ENCODE results near the gene NEK3. TPM values are rescaled to one million over a fixed set of nuclear protein-coding genes. Genes with fewer than 3 reads are reported as not detected.
"Not testable (repeated sequence)": the region's sequence is repeated elsewhere in the genome, so short reads cannot be mapped to it uniquely, and the experiment has no call there.

Gene NEK3, protein sequence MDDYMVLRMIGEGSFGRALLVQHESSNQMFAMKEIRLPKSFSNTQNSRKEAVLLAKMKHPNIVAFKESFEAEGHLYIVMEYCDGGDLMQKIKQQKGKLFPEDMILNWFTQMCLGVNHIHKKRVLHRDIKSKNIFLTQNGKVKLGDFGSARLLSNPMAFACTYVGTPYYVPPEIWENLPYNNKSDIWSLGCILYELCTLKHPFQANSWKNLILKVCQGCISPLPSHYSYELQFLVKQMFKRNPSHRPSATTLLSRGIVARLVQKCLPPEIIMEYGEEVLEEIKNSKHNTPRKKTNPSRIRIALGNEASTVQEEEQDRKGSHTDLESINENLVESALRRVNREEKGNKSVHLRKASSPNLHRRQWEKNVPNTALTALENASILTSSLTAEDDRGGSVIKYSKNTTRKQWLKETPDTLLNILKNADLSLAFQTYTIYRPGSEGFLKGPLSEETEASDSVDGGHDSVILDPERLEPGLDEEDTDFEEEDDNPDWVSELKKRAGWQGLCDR
- total RNA-seq (21.1 TPM), polyA plus RNA-seq (ENCODE audit: insufficient read depth, low read depth, low replicate concordance) (17.4 TPM)
- long read RNA-seq, donor 1, partial matches to known transcripts = 0 of 1 reads
- long read RNA-seq, donor 1, other reads (novel, unspliced or antisense) = 0 of 1 reads
- long read RNA-seq, donor 2, partial matches to known transcripts = 0 of 2 reads
- long read RNA-seq, donor 2, other reads (novel, unspliced or antisense) = 0 of 2 reads
- long read RNA-seq, donor 3, partial matches to known transcripts = 0 of 2 reads
- long read RNA-seq, donor 3, other reads (novel, unspliced or antisense) = 0 of 2 reads
- long read RNA-seq, donor 4, partial matches to known transcripts = 0 of 1 reads
- long read RNA-seq, donor 4, other reads (novel, unspliced or antisense) = 0 of 1 reads
- long read RNA-seq, donor 5 = 0 reads
- long read RNA-seq, donor 6 = 0 reads
- long read RNA-seq, donor 7, partial matches to known transcripts = 2 of 8 reads
- long read RNA-seq, donor 7, other reads (novel, unspliced or antisense) = 2 of 8 reads
- long read RNA-seq, donor 8, partial matches to known transcripts = 0 of 1 reads
- long read RNA-seq, donor 8, other reads (novel, unspliced or antisense) = 0 of 1 reads
- long read RNA-seq, donor 9 = 0 reads
- long read RNA-seq, donor 10 = 0 reads

DNA sequence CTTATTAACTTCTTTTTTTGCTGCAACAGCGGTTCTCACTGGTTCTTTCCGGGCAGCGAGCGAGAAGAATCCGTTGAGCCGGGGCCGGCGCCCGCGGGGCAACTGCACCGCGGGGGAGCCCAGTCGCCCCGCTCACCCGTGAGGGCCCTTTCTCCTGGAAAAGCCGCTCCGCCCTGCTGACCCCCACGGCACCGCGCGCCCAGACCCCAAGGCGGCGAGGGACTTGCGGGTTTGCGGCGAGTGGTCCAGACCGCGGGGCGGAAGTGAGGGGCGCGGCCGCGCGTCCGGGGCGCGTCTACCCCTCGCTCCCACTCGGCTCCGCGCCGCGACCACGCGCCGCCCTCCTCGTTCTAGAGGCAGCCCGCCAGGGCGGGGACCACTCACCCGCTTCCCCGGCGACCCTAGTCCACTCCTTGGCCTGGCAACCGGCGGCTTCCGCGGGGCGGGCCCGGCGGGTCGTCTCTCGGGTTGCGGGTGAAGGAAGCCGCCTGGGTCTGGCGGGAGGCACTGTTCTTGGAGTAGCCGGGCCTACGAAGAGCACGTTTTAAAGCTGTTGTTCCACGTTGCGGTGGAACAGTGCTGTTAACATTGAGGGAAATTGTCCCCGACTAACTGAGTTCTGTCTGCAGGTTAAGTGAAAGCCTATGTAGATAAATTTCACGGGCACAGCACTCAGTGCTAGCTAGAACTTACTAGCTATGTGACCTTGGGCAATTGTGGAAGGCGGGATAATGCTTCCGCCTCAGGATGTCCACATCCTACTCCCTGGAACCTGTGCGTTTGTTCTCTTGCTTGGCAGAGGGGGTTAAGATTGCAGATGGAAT lies at the start of gene NEK3:
NEK3 (minus strand) TSS at position 439 of the 824 bp plus-strand sequence. CDS start 3,406 bp downstream, outside the sequence.
- TF ChIP-seq, protein P1, sequence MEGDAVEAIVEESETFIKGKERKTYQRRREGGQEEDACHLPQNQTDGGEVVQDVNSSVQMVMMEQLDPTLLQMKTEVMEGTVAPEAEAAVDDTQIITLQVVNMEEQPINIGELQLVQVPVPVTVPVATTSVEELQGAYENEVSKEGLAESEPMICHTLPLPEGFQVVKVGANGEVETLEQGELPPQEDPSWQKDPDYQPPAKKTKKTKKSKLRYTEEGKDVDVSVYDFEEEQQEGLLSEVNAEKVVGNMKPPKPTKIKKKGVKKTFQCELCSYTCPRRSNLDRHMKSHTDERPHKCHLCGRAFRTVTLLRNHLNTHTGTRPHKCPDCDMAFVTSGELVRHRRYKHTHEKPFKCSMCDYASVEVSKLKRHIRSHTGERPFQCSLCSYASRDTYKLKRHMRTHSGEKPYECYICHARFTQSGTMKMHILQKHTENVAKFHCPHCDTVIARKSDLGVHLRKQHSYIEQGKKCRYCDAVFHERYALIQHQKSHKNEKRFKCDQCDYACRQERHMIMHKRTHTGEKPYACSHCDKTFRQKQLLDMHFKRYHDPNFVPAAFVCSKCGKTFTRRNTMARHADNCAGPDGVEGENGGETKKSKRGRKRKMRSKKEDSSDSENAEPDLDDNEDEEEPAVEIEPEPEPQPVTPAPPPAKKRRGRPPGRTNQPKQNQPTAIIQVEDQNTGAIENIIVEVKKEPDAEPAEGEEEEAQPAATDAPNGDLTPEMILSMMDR (IDR thresholded peaks at IDR 0.05; ENCODE audit: borderline replicate concordance, extremely low read depth, insufficient read depth) = no peak
- H3K27ac ChIP-seq (ENCODE audit: low read depth in 2 of 2, low read length in 2 of 2) = peak within 1 kb of the TSS; percentile 67 to 77
- H3K9ac ChIP-seq (ENCODE audit: low read length in 3 of 3) = peak within 1 kb of the TSS; percentile 23 to 76 (median 71)
- H3K36me3 ChIP-seq (ENCODE audit: control insufficient read depth in 2 of 3, insufficient read depth in 3 of 3, low read length in 3 of 3) = no peaks in the 10 kb centered on the region
- H3K4me1 ChIP-seq (ENCODE audit: control insufficient read depth in 2 of 3, insufficient read depth in 2 of 3, low read depth in 1 of 3, low read length in 3 of 3) = peaks cover 2 to 12% (median 5%) of the 10 kb centered on the region in 3 donors
- peak within 1 kb of the TSS; percentile 61 to 83 (median 73) for H3K4me3 ChIP-seq (ENCODE audit: low read length in 3 of 3)
- no peaks in the 10 kb centered on the region for H3K27me3 ChIP-seq (ENCODE audit: control insufficient read depth, insufficient read depth, low read length)
- intact Hi-C loops (cut with DNase I) = no loop called here
- DNase-seq (peak; percentile 85 to 94 (median 88)), FAIRE-seq (no peak)
- H3K9me3 ChIP-seq (ENCODE audit: control insufficient read depth in 2 of 3, insufficient read depth in 1 of 3, low read length in 3 of 3) = no peaks in the 10 kb centered on the region

DNA sequence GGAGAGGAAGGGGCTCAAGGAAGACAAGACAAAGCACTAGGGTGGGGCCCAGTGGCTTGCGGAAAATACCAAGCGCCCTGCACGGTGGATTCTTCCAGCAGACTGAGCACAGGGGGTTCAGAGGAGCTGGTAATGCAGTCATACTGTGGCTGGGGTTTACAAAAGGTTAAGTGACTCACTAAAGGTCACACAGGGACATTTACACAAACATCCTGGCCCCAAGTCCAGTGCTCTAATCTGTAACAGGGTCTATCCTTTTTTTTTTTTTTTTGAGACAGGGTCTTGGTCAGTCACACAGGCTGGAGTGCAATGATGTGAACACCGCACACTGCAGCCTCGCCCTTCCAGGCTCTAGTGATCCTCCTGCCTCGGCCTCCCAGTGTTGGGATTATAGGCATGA lies 49.0 kb upstream of the NEK3 start:
- H3K4me1 ChIP-seq (ENCODE audit: control insufficient read depth in 2 of 3, insufficient read depth in 2 of 3, low read depth in 1 of 3, low read length in 3 of 3); intact Hi-C loops (cut with DNase I); H3K9ac ChIP-seq (ENCODE audit: low read length in 3 of 3); H3K27me3 ChIP-seq (ENCODE audit: control insufficient read depth, insufficient read depth, low read length); H3K9me3 ChIP-seq (ENCODE audit: control insufficient read depth in 2 of 3, insufficient read depth in 1 of 3, low read length in 3 of 3); DNase-seq; FAIRE-seq; H3K27ac ChIP-seq (ENCODE audit: low read depth in 2 of 2, low read length in 2 of 2); H3K36me3 ChIP-seq (ENCODE audit: control insufficient read depth in 2 of 3, insufficient read depth in 3 of 3, low read length in 3 of 3); H3K4me3 ChIP-seq (ENCODE audit: low read length in 3 of 3): not testable (repeated sequence)

DNA sequence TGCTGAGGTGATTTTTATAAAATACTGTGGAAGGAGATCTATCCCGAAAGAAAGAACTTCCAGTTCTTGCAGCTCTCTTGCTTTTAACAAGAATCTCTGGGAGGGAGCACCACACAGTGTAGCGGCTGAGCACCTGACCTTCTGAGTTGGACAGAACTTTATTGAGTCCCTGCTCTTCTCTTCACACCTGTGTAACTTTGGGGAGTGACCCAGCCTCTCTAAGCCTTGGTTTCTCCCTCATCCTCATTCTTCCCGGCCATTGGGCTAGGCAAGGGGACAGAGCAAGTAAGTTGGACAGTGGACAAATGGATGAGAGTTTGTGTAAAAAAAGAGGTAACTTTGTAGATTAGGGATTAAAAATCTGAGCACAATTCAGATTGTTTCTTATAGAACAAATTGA lies 48.5 kb upstream of the NEK3 start:
- H3K36me3 ChIP-seq (ENCODE audit: control insufficient read depth in 2 of 3, insufficient read depth in 3 of 3, low read length in 3 of 3); DNase-seq; FAIRE-seq; H3K27me3 ChIP-seq (ENCODE audit: control insufficient read depth, insufficient read depth, low read length); H3K9ac ChIP-seq (ENCODE audit: low read length in 3 of 3); H3K27ac ChIP-seq (ENCODE audit: low read depth in 2 of 2, low read length in 2 of 2); H3K4me1 ChIP-seq (ENCODE audit: control insufficient read depth in 2 of 3, insufficient read depth in 2 of 3, low read depth in 1 of 3, low read length in 3 of 3); H3K4me3 ChIP-seq (ENCODE audit: low read length in 3 of 3); intact Hi-C loops (cut with DNase I); H3K9me3 ChIP-seq (ENCODE audit: control insufficient read depth in 2 of 3, insufficient read depth in 1 of 3, low read length in 3 of 3): not testable (repeated sequence)

DNA sequence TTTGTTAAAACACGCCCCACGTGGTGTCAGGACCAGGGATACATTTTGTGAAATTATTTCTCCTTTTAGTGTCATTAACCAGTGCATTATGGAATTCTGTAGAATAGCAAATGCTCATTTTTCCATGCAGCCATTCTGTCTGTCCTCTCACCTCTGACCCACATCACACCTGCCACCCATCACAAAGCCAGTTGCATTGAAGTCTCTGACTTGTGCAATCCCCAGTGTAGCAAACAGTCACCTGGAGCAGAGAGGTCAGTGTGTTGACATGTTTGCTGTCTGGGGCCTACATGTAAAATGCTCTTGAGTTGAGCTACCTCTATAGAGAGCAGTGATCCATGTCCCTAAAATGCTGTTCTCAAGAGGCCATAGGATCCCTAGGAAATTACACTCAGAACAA lies 47.9 kb upstream of the NEK3 start:
- H3K9ac ChIP-seq (ENCODE audit: low read length in 3 of 3); H3K27ac ChIP-seq (ENCODE audit: low read depth in 2 of 2, low read length in 2 of 2); H3K4me1 ChIP-seq (ENCODE audit: control insufficient read depth in 2 of 3, insufficient read depth in 2 of 3, low read depth in 1 of 3, low read length in 3 of 3); H3K9me3 ChIP-seq (ENCODE audit: control insufficient read depth in 2 of 3, insufficient read depth in 1 of 3, low read length in 3 of 3); H3K4me3 ChIP-seq (ENCODE audit: low read length in 3 of 3); FAIRE-seq; intact Hi-C loops (cut with DNase I); H3K27me3 ChIP-seq (ENCODE audit: control insufficient read depth, insufficient read depth, low read length); H3K36me3 ChIP-seq (ENCODE audit: control insufficient read depth in 2 of 3, insufficient read depth in 3 of 3, low read length in 3 of 3); DNase-seq: not testable (repeated sequence)

DNA sequence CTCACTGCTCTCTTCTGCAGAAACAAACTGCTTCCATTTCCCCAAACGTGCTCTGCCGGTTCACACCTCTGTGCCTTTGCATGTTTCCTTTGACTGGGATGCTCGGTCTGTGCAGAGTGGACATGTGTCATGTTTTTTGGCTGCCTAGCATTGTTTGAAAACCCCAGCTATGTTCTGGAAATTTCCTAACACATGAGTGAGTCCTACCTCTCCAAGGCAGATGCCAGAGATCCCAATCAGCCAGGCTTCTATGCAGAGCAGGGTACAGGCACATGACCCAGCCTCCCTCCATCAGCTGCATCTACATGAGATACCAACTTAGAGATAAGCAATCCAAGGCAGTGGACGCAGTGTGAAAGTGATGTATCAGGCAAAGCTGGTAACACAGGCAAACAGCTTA lies 45.1 kb upstream of the NEK3 start:
- H3K4me1 ChIP-seq (ENCODE audit: control insufficient read depth in 2 of 3, insufficient read depth in 2 of 3, low read depth in 1 of 3, low read length in 3 of 3); H3K27me3 ChIP-seq (ENCODE audit: control insufficient read depth, insufficient read depth, low read length); H3K4me3 ChIP-seq (ENCODE audit: low read length in 3 of 3); H3K36me3 ChIP-seq (ENCODE audit: control insufficient read depth in 2 of 3, insufficient read depth in 3 of 3, low read length in 3 of 3); H3K9ac ChIP-seq (ENCODE audit: low read length in 3 of 3); FAIRE-seq; H3K9me3 ChIP-seq (ENCODE audit: control insufficient read depth in 2 of 3, insufficient read depth in 1 of 3, low read length in 3 of 3); intact Hi-C loops (cut with DNase I); H3K27ac ChIP-seq (ENCODE audit: low read depth in 2 of 2, low read length in 2 of 2); DNase-seq: not testable (repeated sequence)

DNA sequence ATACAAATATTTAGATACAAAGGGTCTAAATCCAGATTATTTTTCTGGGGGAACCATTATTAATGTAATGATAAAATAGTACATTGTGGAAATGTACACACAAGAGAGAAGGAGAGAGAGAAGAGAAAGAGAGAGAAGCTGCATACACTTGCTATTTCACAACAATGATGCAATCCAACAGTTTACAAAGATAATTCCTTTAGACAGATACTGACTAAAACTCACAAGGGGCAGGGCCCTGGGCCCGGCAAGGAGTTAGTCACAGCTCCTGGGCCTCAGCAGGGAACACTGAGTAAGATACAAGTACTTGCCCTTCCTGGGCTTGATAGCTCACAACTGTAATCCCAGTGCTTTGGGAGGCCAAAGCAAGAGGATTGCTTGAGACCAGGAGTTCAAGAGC lies 44.5 kb upstream of the NEK3 start:
- FAIRE-seq; DNase-seq; H3K4me1 ChIP-seq (ENCODE audit: control insufficient read depth in 2 of 3, insufficient read depth in 2 of 3, low read depth in 1 of 3, low read length in 3 of 3); H3K36me3 ChIP-seq (ENCODE audit: control insufficient read depth in 2 of 3, insufficient read depth in 3 of 3, low read length in 3 of 3); H3K9me3 ChIP-seq (ENCODE audit: control insufficient read depth in 2 of 3, insufficient read depth in 1 of 3, low read length in 3 of 3); intact Hi-C loops (cut with DNase I); H3K4me3 ChIP-seq (ENCODE audit: low read length in 3 of 3); H3K9ac ChIP-seq (ENCODE audit: low read length in 3 of 3); H3K27me3 ChIP-seq (ENCODE audit: control insufficient read depth, insufficient read depth, low read length); H3K27ac ChIP-seq (ENCODE audit: low read depth in 2 of 2, low read length in 2 of 2): not testable (repeated sequence)

All from kidney (tissue), 22 donors.